CD14-positive monocyte (primary cell): Measurements from ENCODE around the gene SRGAP1. TPM values are rescaled to one million over a fixed set of nuclear protein-coding genes. Genes with fewer than 3 reads are reported as not detected.

ENCODE experiments used
- DNase-seq, 3 donors: peaks; one replicate each; pipeline ENCODE4 v3.0.0-alpha.2; 2011 to 2022
- H2AFZ ChIP-seq: 2 replicates; pipeline ENCODE4 v1.6.0; 2012; ENCODE audit warnings: mild to moderate bottlenecking, low read depth, low read length, inconsistent platforms; ENCODE audit not compliant: insufficient read depth, poor library complexity, severe bottlenecking
- H3K27ac ChIP-seq, 2 donors: 1 replicate in 1 of 2; 2 replicates in 1 of 2; pipeline ENCODE4 v1.5.1; 2012 to 2013; ENCODE audit warnings: low read length in 2 of 2, control low read depth in 1 of 2, inconsistent platforms in 1 of 2, low read depth in 1 of 2, mild to moderate bottlenecking in 1 of 2
- H3K27me3 ChIP-seq, 2 donors: one replicate each; pipeline versions ENCODE4 v1.6.0 to v1.6.1; 2011 to 2013; ENCODE audit warnings: low read length in 2 of 2; ENCODE audit not compliant: control insufficient read depth in 2 of 2, insufficient read depth in 2 of 2
- H3K36me3 ChIP-seq, 2 donors: replicated peaks in 1 of 2; 1 replicate in 1 of 2; 2 replicates in 1 of 2; pipeline versions ENCODE4 v1.5.1 to v1.6.1; 2012 to 2013; ENCODE audit warnings: low read length in 2 of 2, control low read depth in 1 of 2, inconsistent platforms in 1 of 2, mild to moderate bottlenecking in 1 of 2; ENCODE audit not compliant: insufficient read depth in 2 of 2, control insufficient read depth in 1 of 2
- H3K4me1 ChIP-seq, 2 donors: 1 replicate in 1 of 2; 2 replicates in 1 of 2; pipeline versions ENCODE4 v1.5.1 to v1.6.1; 2012 to 2013; ENCODE audit warnings: low read length in 2 of 2, control low read depth in 1 of 2, inconsistent platforms in 1 of 2, mild to moderate bottlenecking in 1 of 2, moderate library complexity in 1 of 2; ENCODE audit not compliant: insufficient read depth in 2 of 2, control insufficient read depth in 1 of 2
- H3K4me2 ChIP-seq: replicated peaks from 2 replicates; pipeline ENCODE3; 2012; ENCODE audit warnings: low read length, moderate library complexity, mild to moderate bottlenecking; ENCODE audit not compliant: poor library complexity, severe bottlenecking; ENCODE audit errors: extremely low read depth
- H3K4me3 ChIP-seq, 3 experiments: fragments of 200-600 bp in 1 of 3; sonication (generic) in 1 of 3; replicated peaks in 1 of 3; 1 replicate in 2 of 3; 2 replicates in 1 of 3; pipeline ENCODE4 v1.5.1; 2011 to 2013; ENCODE audit warnings: low read length in 3 of 3, mild to moderate bottlenecking in 3 of 3, control low read depth in 2 of 3, low read depth in 2 of 3, inconsistent platforms in 1 of 3, moderate library complexity in 1 of 3
- H3K79me2 ChIP-seq: 2 replicates; pipeline ENCODE4 v1.6.0; 2012; ENCODE audit warnings: mild to moderate bottlenecking, control low read depth, inconsistent platforms, low read length, moderate library complexity; ENCODE audit not compliant: insufficient read depth
- H3K9ac ChIP-seq: 2 replicates; pipeline ENCODE4 v1.6.0; 2017; ENCODE audit warnings: low read length, mild to moderate bottlenecking; ENCODE audit not compliant: insufficient read depth, poor library complexity, severe bottlenecking
- H3K9me3 ChIP-seq, 2 donors: replicated peaks in 1 of 2; 1 replicate in 1 of 2; 2 replicates in 1 of 2; pipeline versions ENCODE4 v1.5.1 to v1.6.1; 2012 to 2013; ENCODE audit warnings: low read length in 2 of 2, control low read depth in 1 of 2; ENCODE audit not compliant: control insufficient read depth in 1 of 2, insufficient read depth in 1 of 2
- H4K20me1 ChIP-seq: 2 replicates; pipeline ENCODE4 v1.6.0; 2012; ENCODE audit warnings: mild to moderate bottlenecking, low read length, control low read depth, moderate library complexity; ENCODE audit not compliant: insufficient read depth
- H3K27ac Mint-ChIP-seq, 7 donors: one replicate each; pipeline ENCODE4 v1.8.0; 2020; ENCODE audit warnings: mild to moderate bottlenecking in 7 of 7, mixed read lengths in 7 of 7, moderate library complexity in 6 of 7, inconsistent platforms in 2 of 7
- H3K27me3 Mint-ChIP-seq, 3 donors: one replicate each; pipeline ENCODE4 v1.8.0; 2021 to 2022; ENCODE audit warnings: low read depth in 3 of 3, mild to moderate bottlenecking in 3 of 3, mixed read lengths in 3 of 3, moderate library complexity in 3 of 3, inconsistent platforms in 1 of 3
- H3K36me3 Mint-ChIP-seq, 2 donors: one replicate each; pipeline ENCODE4 v1.8.0; 2020; ENCODE audit warnings: mixed read lengths in 2 of 2, inconsistent platforms in 1 of 2, mild to moderate bottlenecking in 1 of 2
- H3K4me1 Mint-ChIP-seq: one replicate; pipeline ENCODE4 v1.8.0; 2020; ENCODE audit warnings: mild to moderate bottlenecking, mixed read lengths
- H3K4me3 Mint-ChIP-seq, 2 donors: one replicate each; pipeline ENCODE4 v1.8.0; 2020; ENCODE audit warnings: mild to moderate bottlenecking in 2 of 2, mixed read lengths in 2 of 2, moderate library complexity in 1 of 2
- H3K9me3 Mint-ChIP-seq, 7 donors: one replicate each; pipeline ENCODE4 v1.8.0; 2020 to 2022; ENCODE audit warnings: mixed read lengths in 7 of 7, mild to moderate bottlenecking in 6 of 7, moderate library complexity in 6 of 7, inconsistent platforms in 2 of 7
- WGBS: methylation state at CpG from one replicate; pipeline ENCODE4 v1.1.5; 2013; ENCODE audit warnings: missing lambda C conversion rate; ENCODE audit not compliant: insufficient coverage; 5-methylcytosine and 5-hydroxymethylcytosine counted together
- intact Hi-C, 2 donors: fragments of 100-400 bp; cut with micrococcal nuclease; formaldehyde crosslinking; loops; one replicate each; pipeline versions ENCODE4 v1.15.0 to v1.15.1; 2023
- polyA plus RNA-seq, 3 donors: library from polyadenylated mRNA; depleted of rRNA in 1 of 3; unstranded in 2 of 3; stranded (reverse) in 1 of 3; fragments of 300-500 nt in 2 of 3; fragments of >200 nt in 1 of 3; fragmentation: Illumina TruSeq in 2 of 3; gene quantifications; 1 replicate in 2 of 3; 2 replicates in 1 of 3; pipeline ENCODE4 v1.2.3, GENCODE V29; 2012 to 2021
- TF ChIP-seq, protein P1 (sequence below): fragments of 200-600 bp; IDR thresholded peaks from one replicate; pipeline ENCODE4 v1.8.0; 2022; ENCODE audit warnings: antibody characterized with exemption, mild to moderate bottlenecking

The SRGAP1 gene
- polyA plus RNA-seq, 3 donors, result 0.05 to 0.52 (median 0.07) TPM

DNA sequence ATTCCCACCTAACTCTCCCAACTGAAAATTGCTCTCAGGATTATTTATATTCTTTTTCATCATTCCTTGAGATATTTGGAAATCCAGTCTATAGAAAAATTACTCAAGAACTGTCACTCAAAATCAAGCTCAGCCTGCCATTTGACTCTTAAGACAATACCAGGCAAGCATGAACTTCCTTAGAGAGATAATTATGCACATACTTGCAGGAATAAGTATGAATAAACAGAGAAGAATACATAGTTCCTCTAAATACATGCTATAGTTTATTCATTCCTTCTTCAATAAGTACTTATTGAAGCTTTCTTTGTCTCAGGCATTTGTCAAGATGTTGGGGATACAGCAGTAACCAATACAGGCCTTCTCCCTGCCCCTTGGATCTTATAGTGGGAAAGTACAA lies 154.1 kb downstream of the SRGAP1 start:
- no peak overlapping the region for H3K4me2 ChIP-seq
- H3K27me3 ChIP-seq, result no peaks in the 10 kb centered on the region
- H3K9me3 ChIP-seq, result no peaks in the 10 kb centered on the region
- H3K9ac ChIP-seq, result no peak overlapping the region
- H3K27ac ChIP-seq, result no peak overlapping the region
- no peak overlapping the region for H3K27ac Mint-ChIP-seq
- H2AFZ ChIP-seq, result no peak overlapping the region
- intact Hi-C loops, result no loop called here
- no peaks in the 10 kb centered on the region for H3K27me3 Mint-ChIP-seq
- no peak overlapping the region for H3K4me3 Mint-ChIP-seq
- H3K36me3 ChIP-seq, result no peaks in the 10 kb centered on the region
- no peaks in the 10 kb centered on the region for H4K20me1 ChIP-seq
- H3K4me1 ChIP-seq, result no peaks in the 10 kb centered on the region
- no peaks in the 10 kb centered on the region for H3K79me2 ChIP-seq
- no peaks in the 10 kb centered on the region for H3K4me1 Mint-ChIP-seq
- TF ChIP-seq, protein P1, sequence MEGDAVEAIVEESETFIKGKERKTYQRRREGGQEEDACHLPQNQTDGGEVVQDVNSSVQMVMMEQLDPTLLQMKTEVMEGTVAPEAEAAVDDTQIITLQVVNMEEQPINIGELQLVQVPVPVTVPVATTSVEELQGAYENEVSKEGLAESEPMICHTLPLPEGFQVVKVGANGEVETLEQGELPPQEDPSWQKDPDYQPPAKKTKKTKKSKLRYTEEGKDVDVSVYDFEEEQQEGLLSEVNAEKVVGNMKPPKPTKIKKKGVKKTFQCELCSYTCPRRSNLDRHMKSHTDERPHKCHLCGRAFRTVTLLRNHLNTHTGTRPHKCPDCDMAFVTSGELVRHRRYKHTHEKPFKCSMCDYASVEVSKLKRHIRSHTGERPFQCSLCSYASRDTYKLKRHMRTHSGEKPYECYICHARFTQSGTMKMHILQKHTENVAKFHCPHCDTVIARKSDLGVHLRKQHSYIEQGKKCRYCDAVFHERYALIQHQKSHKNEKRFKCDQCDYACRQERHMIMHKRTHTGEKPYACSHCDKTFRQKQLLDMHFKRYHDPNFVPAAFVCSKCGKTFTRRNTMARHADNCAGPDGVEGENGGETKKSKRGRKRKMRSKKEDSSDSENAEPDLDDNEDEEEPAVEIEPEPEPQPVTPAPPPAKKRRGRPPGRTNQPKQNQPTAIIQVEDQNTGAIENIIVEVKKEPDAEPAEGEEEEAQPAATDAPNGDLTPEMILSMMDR, result no peak
- H3K36me3 Mint-ChIP-seq, result no peaks in the 10 kb centered on the region
- no peak for DNase-seq
- no peak overlapping the region for H3K4me3 ChIP-seq
- peaks cover 0 to 6% (median 3%) of the 10 kb centered on the region in 7 donors for H3K9me3 Mint-ChIP-seq

DNA sequence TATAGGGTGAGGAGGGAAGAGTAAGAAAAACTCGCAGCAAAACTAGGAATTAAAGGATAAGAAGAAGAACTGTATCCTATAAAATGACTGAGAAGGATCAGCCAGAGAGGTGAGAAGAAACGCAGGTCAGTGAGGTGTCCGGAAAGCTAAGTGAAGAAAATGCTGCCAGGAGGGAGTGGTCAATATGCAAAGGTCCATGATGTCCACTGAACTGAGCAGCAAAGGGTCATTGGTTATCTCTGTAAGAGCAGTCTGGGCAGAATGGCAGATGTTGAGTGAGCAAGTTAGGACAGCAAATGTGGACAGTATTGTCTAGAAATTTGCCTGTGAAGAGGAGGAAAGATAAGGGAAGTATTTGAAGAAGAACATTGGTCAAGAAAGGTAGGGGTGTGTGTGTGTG lies 155.4 kb downstream of the SRGAP1 start:
- Histone ChIP-seq H3K36me3 (no peaks in the 10 kb centered on the region), H3K4me2 (no peak overlapping the region), H3K4me1 (no peaks in the 10 kb centered on the region), H3K9ac (no peak overlapping the region), H3K27ac (no peak overlapping the region), H4K20me1 (no peaks in the 10 kb centered on the region), H2AFZ (no peak overlapping the region), H3K27me3 (no peaks in the 10 kb centered on the region), H3K79me2 (no peaks in the 10 kb centered on the region), H3K4me3 (no peak overlapping the region), H3K9me3 (no peaks in the 10 kb centered on the region)
- 98% methylated on average over 3 of the region's 3 CpGs for WGBS
- H3K4me3 Mint-ChIP-seq, result no peak overlapping the region
- intact Hi-C loops, result no loop called here
- TF ChIP-seq, protein P1, result no peak
- DNase-seq, result no peak
- H3K27me3 Mint-ChIP-seq, result no peaks in the 10 kb centered on the region
- peaks cover 0 to 6% (median 4%) of the 10 kb centered on the region in 7 donors for H3K9me3 Mint-ChIP-seq
- H3K4me1 Mint-ChIP-seq, result no peaks in the 10 kb centered on the region
- no peaks in the 10 kb centered on the region for H3K36me3 Mint-ChIP-seq
- H3K27ac Mint-ChIP-seq, result peak overlapping the region in 1 of 7 donors; percentile 7
